Muscle layer of duodenum (tissue), 2 donors: ENCODE results near the gene MRGPRG.

Source experiments
- H3K27ac ChIP-seq: one replicate; pipeline ENCODE4 v1.7.0; 2013; ENCODE audit warnings: mild to moderate bottlenecking, low read length
- H3K27me3 ChIP-seq: one replicate; pipeline ENCODE4 v1.7.0; 2013; ENCODE audit warnings: low read depth, mild to moderate bottlenecking, control low read depth, low read length
- H3K36me3 ChIP-seq, 2 donors: one replicate each; pipeline ENCODE4 v1.7.0; 2013; ENCODE audit warnings: low read length in 2 of 2, control low read depth in 1 of 2, mild to moderate bottlenecking in 1 of 2; ENCODE audit not compliant: insufficient read depth in 2 of 2, control insufficient read depth in 1 of 2
- H3K4me1 ChIP-seq, 2 donors: one replicate each; pipeline ENCODE4 v1.7.0; 2013; ENCODE audit warnings: low read length in 2 of 2, mild to moderate bottlenecking in 2 of 2, control low read depth in 1 of 2, moderate library complexity in 1 of 2; ENCODE audit not compliant: insufficient read depth in 2 of 2, control insufficient read depth in 1 of 2
- H3K4me3 ChIP-seq, 2 donors: one replicate each; pipeline ENCODE4 v1.7.0; 2013; ENCODE audit warnings: low read length in 2 of 2, low read depth in 1 of 2, mild to moderate bottlenecking in 1 of 2
- H3K9me3 ChIP-seq, 2 donors: one replicate each; pipeline ENCODE4 v1.7.0; 2013; ENCODE audit warnings: low read length in 2 of 2, control low read depth in 1 of 2, mild to moderate bottlenecking in 1 of 2; ENCODE audit not compliant: control insufficient read depth in 1 of 2
- donor health status: healthy.

MRGPRG gene

GRCh38 chr11:3188496-3189195 is 30.0 kb downstream of the MRGPRG start:
- Histone ChIP-seq H3K27ac (no peak overlapping the region), H3K4me3 (no peak overlapping the region), H3K36me3 (no peaks in the 10 kb centered on the region), H3K27me3 (no peaks in the 10 kb centered on the region), H3K9me3 (no peaks in the 10 kb centered on the region), H3K4me1 (no peaks in the 10 kb centered on the region)

GRCh38 chr11:3186166-3186953 is 32.3 kb downstream of the MRGPRG start:
- Histone ChIP-seq H3K27me3 (no peaks in the 10 kb centered on the region), H3K4me3 (no peak overlapping the region), H3K36me3 (no peaks in the 10 kb centered on the region), H3K27ac (no peak overlapping the region), H3K9me3 (no peaks in the 10 kb centered on the region), H3K4me1 (no peaks in the 10 kb centered on the region)

- no peaks in the 10 kb centered on the region for H3K4me1 ChIP-seq
- H3K36me3 ChIP-seq: no peaks in the 10 kb centered on the region
- no peak overlapping the region for H3K4me3 ChIP-seq
- H3K9me3 ChIP-seq: no peaks in the 10 kb centered on the region
- H3K27me3 ChIP-seq: no peaks in the 10 kb centered on the region
- H3K27ac ChIP-seq: no peak overlapping the region
Observed at GRCh38 chr11:3184732-3185347, 33.8 kb downstream of the MRGPRG start.

- H3K4me3 ChIP-seq: no peak overlapping the region
- no peaks in the 10 kb centered on the region for H3K4me1 ChIP-seq
- H3K27ac ChIP-seq: no peak overlapping the region
- H3K27me3 ChIP-seq: no peaks in the 10 kb centered on the region
- H3K9me3 ChIP-seq: no peaks in the 10 kb centered on the region
- H3K36me3 ChIP-seq: no peaks in the 10 kb centered on the region
Observed at GRCh38 chr11:3183523-3183922, 35.1 kb downstream of the MRGPRG start.

GRCh38 chr11:3182462-3182852 is 36.2 kb downstream of the MRGPRG start:
- H3K27me3 ChIP-seq: no peaks in the 10 kb centered on the region
- H3K36me3 ChIP-seq: no peaks in the 10 kb centered on the region
- H3K27ac ChIP-seq: no peak overlapping the region
- no peaks in the 10 kb centered on the region for H3K9me3 ChIP-seq
- no peaks in the 10 kb centered on the region for H3K4me1 ChIP-seq
- H3K4me3 ChIP-seq: no peak overlapping the region

GRCh38 chr11:3181725-3182461 is 36.7 kb downstream of the MRGPRG start:
- no peaks in the 10 kb centered on the region for H3K36me3 ChIP-seq
- H3K4me1 ChIP-seq: no peaks in the 10 kb centered on the region
- H3K27ac ChIP-seq: no peak overlapping the region
- peaks cover 0 to 2% of the 10 kb centered on the region in 2 donors for H3K9me3 ChIP-seq
- H3K27me3 ChIP-seq: no peaks in the 10 kb centered on the region
- H3K4me3 ChIP-seq: no peak overlapping the region

- no peaks in the 10 kb centered on the region for H3K36me3 ChIP-seq
- peaks cover 0 to 9% of the 10 kb centered on the region in 2 donors for H3K9me3 ChIP-seq
- H3K4me1 ChIP-seq: no peaks in the 10 kb centered on the region
- H3K27ac ChIP-seq: no peak overlapping the region
- H3K4me3 ChIP-seq: no peak overlapping the region
- H3K27me3 ChIP-seq: no peaks in the 10 kb centered on the region
Observed at GRCh38 chr11:3180869-3181268, 37.7 kb downstream of the MRGPRG start.

GRCh38 chr11:3178349-3178748 is 40.3 kb downstream of the MRGPRG start:
- Histone ChIP-seq H3K9me3 (peaks cover 0 to 9% of the 10 kb centered on the region in 2 donors), H3K4me3 (no peak overlapping the region), H3K4me1 (no peaks in the 10 kb centered on the region), H3K27ac (no peak overlapping the region), H3K27me3 (no peaks in the 10 kb centered on the region), H3K36me3 (no peaks in the 10 kb centered on the region)

- Histone ChIP-seq H3K27ac (no peak overlapping the region), H3K9me3 (peaks cover 0 to 9% of the 10 kb centered on the region in 2 donors), H3K4me3 (no peak overlapping the region)
Observed at GRCh38 chr11:3177931-3178330, 40.7 kb downstream of the MRGPRG start.

GRCh38 chr11:3176487-3176886 is 42.1 kb downstream of the MRGPRG start:
- no peaks in the 10 kb centered on the region for H3K36me3 ChIP-seq

More at GRCh38 chr11:3177931-3178330, 40.7 kb downstream of the MRGPRG start:
- H3K4me1 ChIP-seq: no peaks in the 10 kb centered on the region
- H3K27me3 ChIP-seq: no peaks in the 10 kb centered on the region
- no peaks in the 10 kb centered on the region for H3K36me3 ChIP-seq

GRCh38 chr11:3175194-3175593 is 43.4 kb downstream of the MRGPRG start:
- H3K4me3 ChIP-seq: no peak overlapping the region
- H3K27me3 ChIP-seq: no peaks in the 10 kb centered on the region
- H3K36me3 ChIP-seq: no peaks in the 10 kb centered on the region
- peaks cover 0 to 9% of the 10 kb centered on the region in 2 donors for H3K9me3 ChIP-seq
- H3K27ac ChIP-seq: no peak overlapping the region
- H3K4me1 ChIP-seq: peaks cover 0 to 5% of the 10 kb centered on the region in 2 donors

More at GRCh38 chr11:3176487-3176886, 42.1 kb downstream of the MRGPRG start:
- Histone ChIP-seq H3K4me1 (no peaks in the 10 kb centered on the region), H3K27me3 (no peaks in the 10 kb centered on the region), H3K9me3 (peaks cover 0 to 9% of the 10 kb centered on the region in 2 donors), H3K27ac (no peak overlapping the region), H3K4me3 (no peak overlapping the region)
